ENCODE results near the gene TTLL6.

DNA sequence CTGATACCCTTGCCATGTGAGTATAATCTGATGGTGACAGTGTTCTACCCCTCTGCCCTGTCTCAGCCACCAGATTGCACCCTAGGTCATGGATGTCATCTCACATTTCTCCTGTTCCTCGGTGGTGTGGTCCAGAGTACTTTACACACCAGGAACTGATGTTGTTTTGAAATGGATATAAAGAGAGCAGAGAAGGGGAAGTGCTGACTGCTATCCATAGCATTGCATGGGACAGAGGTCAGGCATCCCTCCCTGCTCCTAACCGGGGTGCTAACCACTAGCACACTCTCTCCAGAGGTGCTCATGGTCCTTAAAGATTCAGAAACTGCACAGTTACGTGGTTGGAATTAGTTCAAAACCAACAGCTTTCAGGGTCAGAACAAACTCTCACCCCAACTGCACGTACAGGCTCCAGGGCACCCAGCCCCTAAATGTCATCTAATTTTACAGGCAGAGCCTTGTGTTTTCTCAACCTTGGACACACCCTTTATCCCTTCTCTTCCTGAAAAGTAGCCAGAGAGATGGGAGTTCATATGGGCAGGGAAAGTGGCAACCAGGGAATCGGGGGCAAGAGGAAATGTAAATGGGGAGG, 16.3 kb downstream of the TTLL6 start:
- TF ChIP-seq, protein P1, sequence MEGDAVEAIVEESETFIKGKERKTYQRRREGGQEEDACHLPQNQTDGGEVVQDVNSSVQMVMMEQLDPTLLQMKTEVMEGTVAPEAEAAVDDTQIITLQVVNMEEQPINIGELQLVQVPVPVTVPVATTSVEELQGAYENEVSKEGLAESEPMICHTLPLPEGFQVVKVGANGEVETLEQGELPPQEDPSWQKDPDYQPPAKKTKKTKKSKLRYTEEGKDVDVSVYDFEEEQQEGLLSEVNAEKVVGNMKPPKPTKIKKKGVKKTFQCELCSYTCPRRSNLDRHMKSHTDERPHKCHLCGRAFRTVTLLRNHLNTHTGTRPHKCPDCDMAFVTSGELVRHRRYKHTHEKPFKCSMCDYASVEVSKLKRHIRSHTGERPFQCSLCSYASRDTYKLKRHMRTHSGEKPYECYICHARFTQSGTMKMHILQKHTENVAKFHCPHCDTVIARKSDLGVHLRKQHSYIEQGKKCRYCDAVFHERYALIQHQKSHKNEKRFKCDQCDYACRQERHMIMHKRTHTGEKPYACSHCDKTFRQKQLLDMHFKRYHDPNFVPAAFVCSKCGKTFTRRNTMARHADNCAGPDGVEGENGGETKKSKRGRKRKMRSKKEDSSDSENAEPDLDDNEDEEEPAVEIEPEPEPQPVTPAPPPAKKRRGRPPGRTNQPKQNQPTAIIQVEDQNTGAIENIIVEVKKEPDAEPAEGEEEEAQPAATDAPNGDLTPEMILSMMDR (IDR thresholded peaks at IDR 0.05; ENCODE audit: poor library complexity) = no peak
- no peak for TF ChIP-seq EZH2 (IDR thresholded peaks at IDR 0.05; ENCODE audit: borderline replicate concordance)
- no peak for TF ChIP-seq EZH2phosphoT487 (IDR thresholded peaks at IDR 0.05; ENCODE audit: low read depth, severe bottlenecking, unreplicated experiment)
